NCI-H2227 (cell line): ENCODE data around the gene RIN1.

ENCODE experiments used
- DNase-seq: peaks from one replicate; lab custom pipeline; 2025; ENCODE audit not compliant: unreplicated experiment; lab: John Stamatoyannopoulos, UW

RIN1 gene

GRCh38 chr11:66302656-66303055 lies 33.6 kb downstream of the RIN1 start:
- no peak for DNase-seq

DNA sequence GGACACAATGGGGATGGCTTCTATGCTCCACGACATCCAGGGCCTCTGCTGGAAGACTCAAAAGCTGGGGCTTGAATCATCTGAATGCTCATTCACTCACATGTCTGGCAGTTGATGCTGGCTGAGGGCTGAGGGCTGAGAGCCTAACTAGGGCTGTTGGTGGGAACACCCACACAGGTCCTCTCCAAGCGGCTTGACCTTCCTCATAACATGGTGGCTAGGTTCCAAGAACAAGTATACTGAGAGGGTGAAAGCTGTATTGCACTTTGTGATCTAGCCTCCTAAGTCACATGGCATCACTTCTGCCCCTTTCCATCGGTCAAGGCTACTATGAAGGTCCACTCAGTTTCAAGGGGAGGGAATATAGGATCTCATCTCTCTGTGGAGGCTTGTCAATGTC lies 37.0 kb downstream of the RIN1 start:
- DNase-seq: no peak

GRCh38 chr11:66297610-66298009 lies 38.6 kb downstream of the RIN1 start:
- no peak for DNase-seq

GRCh38 chr11:66294626-66295620 lies 41.3 kb downstream of the RIN1 start:
- DNase-seq: no peak

GRCh38 chr11:66293777-66294625 lies 42.2 kb downstream of the RIN1 start:
- DNase-seq: no peak

GRCh38 chr11:66293352-66293751 lies 42.9 kb downstream of the RIN1 start:
- no peak for DNase-seq

DNA sequence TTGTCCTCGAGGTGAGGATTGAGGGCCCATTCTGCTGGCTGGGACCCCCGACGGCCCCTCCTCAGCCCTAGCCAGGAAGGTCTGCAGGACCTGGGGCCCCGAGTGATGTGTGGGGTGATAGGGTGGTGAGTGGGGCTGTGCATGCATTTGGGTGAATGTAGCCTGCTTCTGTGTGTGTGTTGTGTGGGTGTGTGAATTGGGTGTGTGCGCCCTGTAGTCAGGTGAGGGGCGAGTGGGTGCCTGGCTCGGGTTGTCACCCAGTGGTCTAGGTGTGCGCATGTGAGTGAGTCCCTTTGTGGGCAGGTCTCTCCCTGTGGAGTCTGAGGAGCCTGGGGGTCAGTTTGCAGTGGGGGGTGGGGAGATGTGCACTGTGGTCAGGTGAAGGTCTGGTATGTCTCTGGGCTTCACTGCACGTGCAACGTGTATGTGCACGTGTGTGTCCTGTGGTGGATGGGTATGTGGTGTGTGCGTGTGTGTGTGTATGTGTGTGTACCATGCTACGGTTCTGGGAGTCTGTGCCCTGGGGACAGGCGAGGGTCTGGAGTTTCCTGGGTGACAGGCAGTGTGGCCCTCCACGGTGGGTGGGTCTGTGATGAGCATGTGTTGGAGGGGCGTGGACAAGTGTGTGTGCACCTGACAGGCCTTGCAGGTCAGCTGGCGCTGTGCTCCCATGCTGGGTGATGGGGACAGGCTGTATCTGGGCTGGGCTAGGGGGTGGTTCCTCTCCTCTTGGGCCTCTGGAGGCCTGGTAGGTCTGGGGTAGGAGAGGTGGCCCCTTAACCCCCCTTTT lies 43.5 kb downstream of the RIN1 start:
- DNase-seq: no peak

- DNase-seq: peak; percentile 63
Observed at GRCh38 chr11:66291706-66292542, 44.3 kb downstream of the RIN1 start, which contains the start of gene TMEM151A. TSS of gene TMEM151A (plus strand) at chr11:66291894. CDS start at chr11:66292014, 120 bp downstream.

- peak; percentile 63 for DNase-seq
Observed at GRCh38 chr11:66291303-66291705, 44.9 kb downstream of the RIN1 start.

- no peak for DNase-seq
Observed at GRCh38 chr11:66290330-66290621, 46.0 kb downstream of the RIN1 start.

DNA sequence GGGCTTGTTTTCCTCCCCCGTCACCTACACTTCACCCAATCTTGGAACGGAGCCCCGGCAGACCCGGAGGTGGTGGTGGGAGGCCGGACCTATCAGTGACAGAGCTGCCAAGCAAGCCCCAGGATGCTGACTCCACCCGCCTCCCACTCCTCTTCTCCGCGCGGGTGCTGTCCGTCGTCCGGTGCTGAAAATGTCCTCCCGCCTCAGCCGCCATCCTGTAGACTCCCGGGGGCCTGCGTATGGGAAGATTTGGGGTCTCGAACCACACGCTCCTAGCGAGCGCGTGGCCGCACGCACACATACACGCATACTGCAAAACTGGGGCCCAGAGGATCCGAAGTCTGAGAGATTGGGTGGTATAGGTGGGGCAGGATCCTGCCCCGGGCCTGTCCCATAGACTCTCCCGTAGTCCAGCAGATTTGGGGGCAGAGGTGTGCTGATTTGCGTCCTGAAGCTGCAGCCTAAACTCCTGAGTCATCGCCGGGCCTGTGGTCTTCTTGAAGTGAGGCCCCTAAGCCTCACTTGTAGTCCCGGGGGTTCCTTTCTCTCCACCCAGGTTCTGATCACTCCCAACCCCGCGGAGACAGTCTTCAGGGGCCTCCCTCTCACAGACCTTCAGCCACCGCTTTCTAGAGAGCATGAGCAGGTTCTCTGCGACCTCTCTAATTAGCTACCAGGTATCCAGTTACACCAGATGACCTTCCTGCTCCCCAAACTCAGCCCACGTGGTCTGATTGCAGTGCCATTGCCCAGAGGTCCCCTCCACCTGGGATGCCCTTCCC lies 46.5 kb downstream of the RIN1 start:
- peak; percentile 82 for DNase-seq

DNA sequence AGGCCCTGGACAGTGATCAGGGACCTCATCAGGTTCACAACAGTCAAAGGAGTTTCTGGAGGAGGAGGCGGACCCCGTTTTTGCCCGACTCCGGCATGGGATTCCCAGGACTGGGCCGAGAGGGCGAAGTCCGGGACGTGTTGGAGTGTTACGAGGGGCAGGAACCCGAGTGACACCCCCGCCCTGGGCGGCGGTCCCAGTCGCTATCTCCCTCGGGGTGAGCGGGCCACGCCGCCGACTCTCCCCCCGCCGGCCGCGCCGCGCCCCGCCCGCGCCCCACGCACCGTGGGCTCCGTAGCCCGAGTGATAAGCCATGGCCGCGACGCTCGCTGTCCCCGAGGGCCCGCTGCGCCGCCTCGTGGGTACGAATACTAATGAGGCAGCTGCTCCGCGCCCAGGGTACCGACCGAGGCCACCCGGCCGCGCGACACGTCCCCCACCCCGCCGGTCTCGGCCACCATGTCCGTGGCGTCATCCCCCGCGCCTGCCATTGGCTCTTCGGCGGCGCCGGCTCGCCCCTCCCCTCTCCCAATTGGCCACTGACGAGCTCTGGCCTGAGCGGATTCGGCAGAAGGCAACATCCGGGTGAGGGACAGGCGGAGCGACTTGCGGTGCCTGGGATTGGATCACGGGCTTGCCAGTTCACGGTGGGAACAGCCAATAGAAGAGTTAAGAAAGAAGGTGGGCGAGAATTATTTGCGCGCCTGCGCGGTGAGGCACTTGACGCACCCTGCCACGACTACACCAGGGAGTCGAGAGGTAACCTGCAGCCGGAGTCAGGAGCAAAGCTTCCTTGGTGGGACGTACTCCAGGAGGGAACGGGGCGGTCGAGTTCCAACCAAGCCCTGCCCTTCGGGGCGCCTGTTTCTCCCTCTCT lies 47.3 kb downstream of the RIN1 start, which contains the start of gene YIF1A:
Gene YIF1A (minus strand): TSS at position 473 of the 877 bp plus-strand sequence. CDS start 158 bp downstream, at position 315.
- peak; percentile 99 for DNase-seq

DNA sequence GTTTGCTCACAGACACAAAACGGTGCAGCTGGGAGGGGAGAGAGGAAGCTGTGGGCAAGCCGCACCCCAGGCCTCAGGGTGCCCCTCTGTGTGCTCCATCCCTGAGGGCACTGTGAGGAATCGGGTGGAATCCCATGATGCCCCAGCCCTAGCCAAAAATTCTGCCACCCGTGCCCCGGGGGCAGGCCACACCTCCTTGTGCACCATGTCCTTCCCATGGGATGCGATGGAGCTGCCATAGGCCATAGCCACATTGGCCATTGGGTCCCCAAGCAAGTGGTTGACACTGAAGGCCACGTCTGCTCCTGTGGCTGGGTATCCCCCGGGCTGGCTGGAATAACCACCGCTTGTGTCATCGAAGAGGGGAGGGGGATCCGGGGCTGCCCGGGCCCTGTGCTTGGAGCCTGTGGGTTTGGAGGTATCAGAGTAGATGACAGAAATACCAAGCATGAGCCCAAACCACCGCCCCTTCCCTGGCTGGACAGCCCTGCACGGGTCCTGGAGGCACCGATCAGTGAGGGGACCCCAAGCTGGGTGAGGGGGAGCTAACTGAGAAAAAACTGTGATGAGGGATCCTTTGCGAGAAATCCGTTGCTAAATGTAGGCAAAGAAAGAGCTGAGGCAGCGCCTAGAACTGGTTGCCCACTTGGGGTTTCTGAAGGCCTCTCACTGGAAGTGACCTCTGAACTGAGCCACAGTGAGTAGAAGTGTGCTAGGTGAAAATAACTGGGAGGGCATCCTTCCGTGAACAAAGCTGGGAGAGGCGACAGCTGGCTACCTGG lies 48.2 kb downstream of the RIN1 start:
- no peak for DNase-seq

DNA sequence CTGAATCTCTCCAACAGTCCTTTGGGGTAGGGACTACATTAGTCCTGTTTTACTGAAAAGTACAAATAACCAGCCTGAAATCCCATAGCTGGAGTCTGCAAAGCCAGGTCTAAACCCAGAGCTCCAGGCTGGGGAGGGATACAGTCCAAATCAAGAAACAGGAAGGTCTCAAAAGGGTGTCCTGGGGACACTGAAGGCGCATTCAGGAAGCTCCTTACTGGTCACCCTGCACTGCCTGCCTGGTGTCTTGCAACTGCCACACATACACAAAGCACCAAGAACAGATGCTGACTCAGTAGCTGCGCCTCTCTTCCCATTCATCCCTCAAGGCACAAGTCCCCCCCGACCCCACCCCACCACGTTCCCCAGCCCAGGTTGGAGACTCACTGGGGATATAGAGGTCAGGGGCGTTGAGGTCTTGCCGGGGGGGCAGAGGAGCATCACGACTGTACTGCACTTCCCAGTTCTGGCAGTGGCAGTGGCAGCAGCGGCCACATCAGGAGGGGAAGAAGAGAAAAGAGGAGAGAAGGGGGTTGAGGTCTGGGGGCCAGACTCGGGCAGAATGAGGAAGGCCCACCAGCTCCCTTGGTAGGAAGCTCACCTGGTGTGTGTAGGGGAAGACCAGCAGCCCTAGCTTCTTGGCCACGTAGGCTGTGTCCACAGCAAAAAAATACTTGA lies 48.9 kb downstream of the RIN1 start:
- DNase-seq: no peak

GRCh38 chr11:66286699-66287098 lies 49.5 kb downstream of the RIN1 start:
- no peak for DNase-seq

GRCh38 chr11:66285250-66285947 lies 50.8 kb downstream of the RIN1 start:
- DNase-seq: no peak
